NCI-H1417 (cell line): ENCODE measurements around the gene PCDHB2.
"Not testable (repeated sequence)": the region's sequence is repeated elsewhere in the genome, so short reads cannot be mapped to it uniquely, and the experiment has no call there.

Experiments used
- DNase-seq, 3 experiments: peaks; one replicate each; lab custom pipeline; 2025; lab: John Stamatoyannopoulos, UW

The PCDHB2 gene

DNA sequence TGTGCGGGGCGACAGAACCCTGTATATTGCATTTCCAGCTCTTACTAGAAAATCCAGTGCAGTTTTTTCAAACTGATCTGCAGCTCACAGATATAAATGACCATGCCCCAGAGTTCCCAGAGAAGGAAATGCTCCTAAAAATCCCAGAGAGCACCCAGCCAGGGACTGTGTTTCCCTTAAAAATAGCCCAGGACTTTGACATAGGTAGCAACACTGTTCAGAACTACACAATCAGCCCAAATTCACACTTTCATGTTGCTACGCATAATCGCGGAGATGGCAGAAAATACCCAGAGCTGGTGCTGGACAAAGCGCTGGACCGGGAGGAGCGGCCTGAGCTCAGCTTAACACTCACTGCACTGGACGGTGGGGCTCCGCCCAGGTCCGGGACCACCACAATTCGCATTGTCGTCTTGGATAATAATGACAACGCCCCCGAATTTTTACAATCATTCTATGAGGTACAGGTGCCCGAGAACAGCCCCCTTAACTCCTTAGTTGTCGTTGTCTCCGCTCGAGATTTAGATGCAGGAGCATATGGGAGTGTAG, 41.4 kb downstream of the PCDHB2 start:
- DNase-seq: no peak

DNA sequence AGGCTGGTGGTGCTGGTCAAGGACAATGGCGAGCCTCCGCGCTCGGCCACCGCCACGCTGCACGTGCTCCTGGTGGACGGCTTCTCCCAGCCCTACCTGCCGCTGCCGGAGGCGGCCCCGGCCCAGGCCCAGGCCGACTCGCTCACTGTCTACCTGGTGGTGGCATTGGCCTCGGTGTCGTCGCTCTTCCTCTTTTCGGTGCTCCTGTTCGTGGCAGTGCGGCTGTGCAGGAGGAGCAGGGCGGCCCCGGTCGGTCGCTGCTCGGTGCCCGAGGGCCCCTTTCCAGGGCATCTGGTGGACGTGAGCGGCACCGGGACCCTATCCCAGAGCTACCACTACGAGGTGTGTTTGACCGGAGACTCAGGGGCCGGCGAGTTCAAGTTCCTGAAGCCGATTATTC, 42.9 kb downstream of the PCDHB2 start:
- not testable (repeated sequence) for DNase-seq
